C4-2B (cell line): ENCODE results near the gene CUEDC1.
A peak's percentile ranks its signal among the peaks of the same experiment; 100 is the strongest.

ENCODE experiments used
- H3K27ac ChIP-seq: fragments of 450-650 bp; 2 replicates; pipeline ENCODE4 v1.5.1; 2017
- ZFX ChIP-seq: fragments of 450-650 bp; IDR thresholded peaks from 2 replicates; pipeline ENCODE4 v1.6.1; 2017
- TF ChIP-seq, protein P1 (sequence below): fragments of 450-650 bp; conservative IDR thresholded peaks from 2 replicates; pipeline ENCODE4 v1.5.1; 2017; ENCODE audit warnings: mild to moderate bottlenecking

Gene CUEDC1

DNA sequence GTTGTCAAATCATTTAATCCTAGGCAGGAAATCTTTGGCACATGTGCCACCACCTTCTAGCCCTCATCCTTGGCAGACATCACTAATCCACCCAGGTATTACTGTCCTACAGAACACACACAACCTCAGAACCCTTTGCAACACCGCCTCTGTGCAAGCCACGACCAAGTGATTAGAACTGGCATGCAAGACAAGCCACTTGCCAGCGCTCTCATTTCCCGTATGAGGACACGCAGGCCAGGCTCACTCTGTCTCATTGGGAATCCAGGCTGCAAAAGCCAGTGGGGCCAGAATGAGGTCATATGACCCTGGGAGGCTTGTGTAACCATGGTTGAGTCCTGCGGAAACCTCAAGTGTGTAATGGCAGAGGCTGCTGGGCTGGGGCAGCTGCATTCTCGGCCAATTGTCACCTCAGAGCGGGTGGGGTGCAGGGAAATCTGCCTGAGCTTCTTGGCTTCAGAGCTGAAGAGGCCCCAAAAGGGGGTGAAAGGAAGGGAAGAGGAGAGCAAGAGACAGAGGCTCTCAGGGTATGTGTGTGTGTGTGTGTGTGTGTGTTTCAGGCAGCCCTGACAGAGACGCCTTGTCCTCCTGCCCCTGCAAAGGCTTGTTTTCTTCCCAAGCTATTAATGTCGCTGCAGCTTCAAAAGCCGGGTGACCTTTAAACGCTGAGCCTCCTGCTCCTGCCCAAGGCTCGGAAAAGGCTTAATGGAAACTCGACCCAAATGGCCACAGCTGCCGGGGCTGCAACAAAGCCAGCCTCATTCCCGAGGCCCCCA lies 62.2 kb downstream of the CUEDC1 start:
- H3K27ac ChIP-seq: no peak overlapping the region

DNA sequence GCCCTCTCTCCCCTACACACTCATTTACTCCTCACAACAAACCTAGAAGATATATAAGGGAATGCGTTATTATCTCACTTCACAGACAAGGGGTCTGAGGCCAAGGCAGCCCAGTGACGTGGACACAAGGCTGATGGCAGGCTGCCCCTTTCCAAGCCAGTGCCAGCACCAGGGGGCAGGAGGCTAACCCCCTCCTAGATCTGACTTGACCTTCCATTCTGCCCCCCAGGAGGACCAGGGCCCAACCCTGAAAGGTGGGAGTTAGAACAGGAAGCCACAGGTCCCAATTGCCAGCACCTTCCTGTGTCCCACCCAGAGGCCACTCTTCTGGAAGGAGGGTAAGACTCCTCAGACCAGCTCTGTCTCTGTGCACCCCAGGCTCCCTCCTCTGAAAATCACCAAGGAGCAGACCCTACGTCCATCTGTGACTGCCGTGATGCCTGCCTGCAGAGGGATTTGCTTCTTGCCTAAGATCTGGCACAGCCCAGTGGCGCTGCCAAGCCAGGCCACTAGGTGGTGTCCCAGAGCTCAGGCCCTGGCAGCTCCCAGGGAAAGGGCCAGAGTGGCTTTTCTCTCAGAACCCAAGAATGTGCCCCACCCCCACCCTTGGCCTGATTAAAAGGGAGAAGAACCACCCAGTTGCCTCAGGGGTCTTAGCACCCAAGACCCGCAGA lies 62.9 kb downstream of the CUEDC1 start:
- TF ChIP-seq, protein P1, sequence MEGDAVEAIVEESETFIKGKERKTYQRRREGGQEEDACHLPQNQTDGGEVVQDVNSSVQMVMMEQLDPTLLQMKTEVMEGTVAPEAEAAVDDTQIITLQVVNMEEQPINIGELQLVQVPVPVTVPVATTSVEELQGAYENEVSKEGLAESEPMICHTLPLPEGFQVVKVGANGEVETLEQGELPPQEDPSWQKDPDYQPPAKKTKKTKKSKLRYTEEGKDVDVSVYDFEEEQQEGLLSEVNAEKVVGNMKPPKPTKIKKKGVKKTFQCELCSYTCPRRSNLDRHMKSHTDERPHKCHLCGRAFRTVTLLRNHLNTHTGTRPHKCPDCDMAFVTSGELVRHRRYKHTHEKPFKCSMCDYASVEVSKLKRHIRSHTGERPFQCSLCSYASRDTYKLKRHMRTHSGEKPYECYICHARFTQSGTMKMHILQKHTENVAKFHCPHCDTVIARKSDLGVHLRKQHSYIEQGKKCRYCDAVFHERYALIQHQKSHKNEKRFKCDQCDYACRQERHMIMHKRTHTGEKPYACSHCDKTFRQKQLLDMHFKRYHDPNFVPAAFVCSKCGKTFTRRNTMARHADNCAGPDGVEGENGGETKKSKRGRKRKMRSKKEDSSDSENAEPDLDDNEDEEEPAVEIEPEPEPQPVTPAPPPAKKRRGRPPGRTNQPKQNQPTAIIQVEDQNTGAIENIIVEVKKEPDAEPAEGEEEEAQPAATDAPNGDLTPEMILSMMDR: peak; percentile 99
- TF ChIP-seq ZFX: no peak

More for the DNA sequence above, 62.2 kb downstream of the CUEDC1 start:
- no peak for TF ChIP-seq ZFX
- TF ChIP-seq, protein P1: no peak; the same call in 1 of the 2 replicates

DNA sequence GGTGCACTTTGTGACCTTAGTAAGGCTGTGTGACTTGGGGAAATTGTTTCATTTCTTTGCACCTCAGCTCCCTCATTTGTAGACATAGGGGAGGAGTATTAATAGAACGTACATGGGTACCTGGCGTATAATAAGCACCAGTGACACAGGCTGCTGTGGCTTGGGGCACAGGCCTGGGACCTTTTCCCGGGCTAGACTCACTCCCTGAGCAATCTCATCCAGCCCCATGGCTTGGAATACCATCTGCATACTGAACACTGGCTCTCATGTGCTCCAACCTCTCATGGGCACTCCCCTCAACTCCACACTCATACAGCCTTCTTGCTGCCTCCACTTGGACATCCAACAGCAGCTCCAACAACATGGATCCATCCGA lies 64.4 kb downstream of the CUEDC1 start:
- H3K27ac ChIP-seq: peak overlapping the region; percentile 2
- no peak for TF ChIP-seq ZFX
- TF ChIP-seq, protein P1: no peak

More for the DNA sequence above, 62.9 kb downstream of the CUEDC1 start:
- no peak overlapping the region for H3K27ac ChIP-seq

DNA sequence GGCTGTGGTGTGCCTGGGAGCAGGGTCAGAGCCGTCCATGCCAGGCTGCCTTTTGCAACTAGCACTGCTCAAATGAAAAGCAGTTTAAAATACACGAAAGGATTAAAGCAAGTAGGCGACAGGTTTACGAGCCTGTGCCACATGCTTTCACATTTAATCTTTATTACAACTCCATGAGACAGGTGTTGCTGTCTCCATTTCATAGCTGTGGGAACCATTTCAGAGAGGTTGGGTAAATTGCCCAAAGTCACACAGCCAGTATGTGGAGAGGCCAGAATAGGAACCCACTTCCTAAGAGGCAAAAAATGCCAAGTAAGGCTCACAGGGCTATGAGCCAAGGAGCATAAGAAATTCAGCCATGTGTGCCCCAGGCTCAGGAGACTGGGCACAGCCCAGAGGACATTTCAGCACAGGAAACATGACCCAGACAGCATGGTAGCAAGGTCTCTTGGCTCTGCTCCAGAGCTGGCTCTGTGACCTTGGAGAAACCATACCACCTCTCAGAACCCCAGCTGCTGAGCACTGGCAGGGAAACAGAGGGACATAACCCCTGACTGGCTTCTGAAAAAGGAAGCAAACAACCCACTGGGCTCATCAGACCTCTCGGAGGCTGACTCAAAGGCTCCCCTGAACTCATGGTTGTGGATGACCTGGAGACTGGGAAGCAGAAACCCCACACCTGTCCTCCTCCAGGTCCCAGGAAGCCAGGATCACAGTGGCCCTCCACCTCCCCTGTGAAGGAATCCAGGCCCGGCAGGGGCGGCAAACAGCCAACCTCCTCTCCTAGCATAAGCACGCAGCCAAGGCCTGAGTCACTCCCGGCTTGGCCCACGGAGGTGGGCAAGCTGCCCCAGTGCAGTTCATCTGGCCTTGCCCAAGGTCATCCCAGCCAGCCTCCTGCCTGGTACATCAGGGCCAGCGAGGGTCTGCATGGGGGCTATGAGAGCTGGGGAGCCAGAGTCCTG lies 65.0 kb downstream of the CUEDC1 start:
- TF ChIP-seq, protein P1: no peak
- TF ChIP-seq ZFX: no peak
- H3K27ac ChIP-seq: peak overlapping the region; percentile 2

DNA sequence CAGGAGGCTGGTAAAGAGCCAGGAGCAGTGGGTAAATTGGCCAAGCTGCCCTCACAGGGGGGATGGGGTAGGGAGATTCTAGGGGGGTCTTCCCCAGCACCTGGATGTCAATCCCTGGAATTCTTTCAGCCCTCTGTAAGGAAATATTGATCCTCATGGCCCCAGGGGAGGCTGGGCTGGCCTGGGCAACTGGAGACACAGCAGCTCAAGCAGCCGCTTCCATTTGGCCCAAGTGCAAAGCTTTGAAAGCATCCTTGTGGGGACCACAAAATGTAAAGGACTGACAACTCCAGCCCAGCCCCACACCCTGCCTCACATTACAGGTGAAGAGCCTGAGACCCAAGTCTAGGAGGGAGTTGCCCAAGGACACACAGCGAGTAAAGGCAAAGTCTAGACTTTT lies 66.0 kb downstream of the CUEDC1 start:
- H3K27ac ChIP-seq: no peak overlapping the region
- no peak for TF ChIP-seq ZFX
- TF ChIP-seq, protein P1: no peak

DNA sequence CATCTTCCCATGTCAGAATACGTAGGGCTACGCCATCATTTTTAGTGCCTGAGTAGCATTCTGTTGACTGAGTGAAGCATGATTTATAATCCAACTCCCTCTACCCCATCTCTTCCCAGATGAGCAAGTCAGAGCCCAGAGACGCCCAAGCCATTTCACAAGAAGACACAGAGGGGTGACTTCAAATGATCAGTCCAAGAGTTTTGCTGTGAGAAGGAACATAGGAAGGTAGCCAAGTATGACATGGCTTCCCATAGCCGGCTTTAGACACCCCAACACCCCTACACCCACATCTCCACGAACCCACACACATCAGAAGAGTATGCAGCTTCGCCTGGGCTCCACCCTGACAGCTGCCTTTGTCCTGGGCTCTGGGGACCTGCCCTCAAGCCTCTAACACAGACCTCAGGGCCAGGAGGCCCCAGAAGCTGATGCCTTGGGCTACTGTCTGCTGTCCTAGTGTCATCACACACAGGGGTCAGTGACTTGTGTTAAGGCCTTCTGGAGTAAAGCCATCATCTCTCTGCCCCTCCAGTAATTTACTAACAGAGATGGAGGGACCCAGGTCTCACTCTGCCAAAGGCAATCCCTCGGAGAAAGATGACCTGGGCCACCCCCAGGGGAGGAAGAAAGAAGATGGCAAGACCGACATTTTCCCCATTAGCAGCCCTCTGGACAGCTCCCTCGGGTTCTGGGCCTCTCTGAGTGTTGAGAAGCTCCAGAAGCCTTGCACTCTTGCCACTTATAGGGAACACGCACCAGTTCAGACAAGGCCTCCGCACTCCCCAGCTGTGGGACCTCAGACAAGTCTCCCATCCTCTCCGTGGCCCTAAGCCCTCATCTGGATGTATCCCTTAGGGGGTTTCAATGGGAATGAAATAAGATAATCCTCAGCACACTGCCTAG lies 66.6 kb downstream of the CUEDC1 start:
- no peak overlapping the region for H3K27ac ChIP-seq
- TF ChIP-seq, protein P1: no peak
- TF ChIP-seq ZFX: no peak
